Kidney epithelial cell (primary cell): ENCODE measurements around the gene OPHN1. TPM values are rescaled to one million over a fixed set of nuclear protein-coding genes. Genes with fewer than 3 reads are reported as not detected.
"Not testable (repeated sequence)": the region's sequence is repeated elsewhere in the genome, so short reads cannot be mapped to it uniquely, and the experiment has no call there.

Experiments
- DNase-seq: peaks from one replicate; pipeline ENCODE4 v3.0.0-alpha.2; 2010; ENCODE audit warnings: low read depth
- H3K27me3 ChIP-seq: 2 replicates; pipeline ENCODE4 v1.6.0; 2011; ENCODE audit warnings: low read length; ENCODE audit not compliant: control insufficient read depth, insufficient read depth
- H3K36me3 ChIP-seq: 2 replicates; pipeline ENCODE4 v1.5.1; 2011; ENCODE audit warnings: low read length; ENCODE audit not compliant: control insufficient read depth, insufficient read depth
- H3K4me3 ChIP-seq: 2 replicates; pipeline ENCODE4 v1.5.1; 2011; ENCODE audit warnings: low read depth, mild to moderate bottlenecking, control low read depth, low read length
- CTCF ChIP-seq: IDR thresholded peaks from 2 replicates; pipeline ENCODE4 v1.5.1; 2011; ENCODE audit warnings: mild to moderate bottlenecking, moderate library complexity, low read length, control low read depth, inconsistent platforms; ENCODE audit not compliant: insufficient read depth, poor library complexity, severe bottlenecking
- total RNA-seq: library from RNA; depleted of rRNA; stranded (reverse); fragments of >200 nt; gene quantifications from 2 replicates; pipeline ENCODE4 v1.2.3, GENCODE V29; 2015

OPHN1 gene
- total RNA-seq, 1 donor from 2014 or later, result 6.9 TPM

DNA sequence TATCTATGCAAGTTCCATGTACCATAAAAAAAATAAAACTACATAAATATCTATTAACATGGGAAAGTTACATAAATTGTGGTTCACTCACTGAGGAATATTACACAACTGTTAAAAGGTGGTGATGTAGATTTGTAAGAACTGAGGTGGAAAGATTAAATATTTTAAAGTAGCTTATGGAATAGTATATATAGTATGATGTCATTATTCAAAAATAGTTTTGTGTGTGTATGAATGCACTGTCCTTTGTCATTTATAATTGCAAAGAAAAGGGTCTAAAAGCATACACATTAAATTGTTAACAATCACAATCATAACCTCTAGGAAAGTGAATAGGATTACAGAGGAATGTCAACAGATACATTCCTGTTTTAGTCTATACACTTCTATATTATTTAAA lies 355.9 kb downstream of the OPHN1 start:
- no peak for DNase-seq
- no peaks in the 10 kb centered on the region for H3K36me3 ChIP-seq
- no peaks in the 10 kb centered on the region for H3K27me3 ChIP-seq
- no peak for TF ChIP-seq CTCF
- no peak overlapping the region for H3K4me3 ChIP-seq

DNA sequence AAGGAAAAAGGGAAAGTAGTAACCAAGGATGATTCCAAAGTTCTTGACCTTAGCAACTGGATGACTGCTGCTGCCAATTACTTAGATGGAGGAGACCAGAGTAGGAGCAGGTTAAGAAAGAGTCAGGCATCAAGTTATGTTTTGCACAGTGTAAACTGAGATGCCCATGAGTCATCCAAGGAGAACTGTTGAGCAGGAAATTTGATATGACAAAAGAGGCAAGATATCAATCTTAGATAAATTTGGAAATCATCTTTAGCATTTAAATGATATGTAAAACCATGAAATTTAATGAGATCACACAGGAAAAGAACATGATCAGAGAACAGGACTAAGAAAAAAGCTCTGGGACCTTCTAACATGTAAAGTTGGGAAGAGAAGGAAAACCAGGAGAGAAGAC lies 361.3 kb downstream of the OPHN1 start:
- DNase-seq, result no peak
- H3K36me3 ChIP-seq, result no peaks in the 10 kb centered on the region
- no peaks in the 10 kb centered on the region for H3K27me3 ChIP-seq
- no peak for TF ChIP-seq CTCF
- H3K4me3 ChIP-seq, result no peak overlapping the region

DNA sequence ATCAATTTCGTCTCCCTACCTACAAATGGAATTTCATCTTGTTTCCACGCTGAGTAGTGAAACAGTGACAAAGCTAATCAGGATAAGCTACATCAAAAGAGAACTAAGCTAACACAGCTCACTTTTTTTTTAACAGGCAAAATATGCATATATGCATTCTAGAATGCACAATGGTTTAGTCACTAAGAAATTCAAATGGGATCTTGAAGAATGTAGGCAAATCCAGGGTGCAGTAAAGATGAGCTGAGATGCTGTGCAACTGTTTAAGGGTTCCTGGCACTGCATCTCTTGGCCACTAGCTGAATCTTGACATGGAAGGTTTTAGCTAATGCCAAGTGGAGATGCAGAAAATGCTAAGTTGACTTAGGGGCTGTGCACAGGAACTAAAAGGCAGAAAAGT lies 363.2 kb downstream of the OPHN1 start:
- H3K4me3 ChIP-seq, H3K27me3 ChIP-seq, DNase-seq, H3K36me3 ChIP-seq: not testable (repeated sequence)

DNA sequence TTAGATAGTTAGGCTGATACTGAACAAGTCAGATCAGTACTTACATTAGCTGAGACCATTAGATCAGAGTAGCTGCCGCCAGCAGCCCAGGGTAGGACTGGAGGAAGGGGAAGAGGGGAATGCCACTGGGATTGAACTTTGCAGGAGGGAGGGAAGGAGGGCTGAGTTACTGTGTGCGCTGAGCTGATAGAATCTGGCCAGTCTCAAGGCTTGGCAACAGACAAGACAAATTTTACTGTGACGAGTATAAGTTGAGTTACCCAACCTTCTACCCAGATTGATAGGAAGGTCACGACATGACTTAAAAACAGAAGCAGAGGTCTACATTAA lies 372.1 kb downstream of the OPHN1 start:
- TF ChIP-seq CTCF, result no peak
- no peak for DNase-seq
- H3K36me3 ChIP-seq, result no peaks in the 10 kb centered on the region
- no peaks in the 10 kb centered on the region for H3K27me3 ChIP-seq
- no peak overlapping the region for H3K4me3 ChIP-seq

GRCh38 chrX:68060506-68061205 lies 372.6 kb downstream of the OPHN1 start:
- no peak for TF ChIP-seq CTCF
- DNase-seq, result no peak
- Histone ChIP-seq H3K36me3 (no peaks in the 10 kb centered on the region), H3K4me3 (no peak overlapping the region), H3K27me3 (no peaks in the 10 kb centered on the region)

DNA sequence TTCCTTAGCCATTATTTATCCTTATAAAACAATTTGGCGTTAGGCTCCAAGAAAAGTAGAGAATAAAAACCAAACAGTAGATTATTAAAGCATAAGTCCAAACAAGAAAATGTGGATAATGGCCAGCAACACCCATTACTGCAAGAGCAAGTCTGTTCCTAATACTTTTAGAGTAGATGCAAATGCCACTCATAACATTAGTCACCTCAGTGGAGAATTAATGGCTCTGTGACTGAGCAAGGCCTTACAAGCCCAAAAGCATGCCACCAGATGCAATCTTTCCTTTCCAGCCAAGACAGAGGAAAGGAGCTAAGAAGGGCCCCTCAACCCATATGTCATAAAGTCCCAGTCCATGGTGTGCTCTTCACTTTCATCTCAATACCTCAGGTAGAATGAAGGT lies 373.8 kb downstream of the OPHN1 start:
- no peak overlapping the region for H3K4me3 ChIP-seq
- H3K27me3 ChIP-seq, result no peaks in the 10 kb centered on the region
- TF ChIP-seq CTCF, result no peak
- H3K36me3 ChIP-seq, result no peaks in the 10 kb centered on the region
- no peak for DNase-seq
